Measurements from ENCODE around the gene NPPA. TPM values are rescaled to one million over a fixed set of nuclear protein-coding genes. Genes with fewer than 3 reads are reported as not detected.

The NPPA gene
- total RNA-seq, 2 experiments from 2014 or later, result not detected

DNA sequence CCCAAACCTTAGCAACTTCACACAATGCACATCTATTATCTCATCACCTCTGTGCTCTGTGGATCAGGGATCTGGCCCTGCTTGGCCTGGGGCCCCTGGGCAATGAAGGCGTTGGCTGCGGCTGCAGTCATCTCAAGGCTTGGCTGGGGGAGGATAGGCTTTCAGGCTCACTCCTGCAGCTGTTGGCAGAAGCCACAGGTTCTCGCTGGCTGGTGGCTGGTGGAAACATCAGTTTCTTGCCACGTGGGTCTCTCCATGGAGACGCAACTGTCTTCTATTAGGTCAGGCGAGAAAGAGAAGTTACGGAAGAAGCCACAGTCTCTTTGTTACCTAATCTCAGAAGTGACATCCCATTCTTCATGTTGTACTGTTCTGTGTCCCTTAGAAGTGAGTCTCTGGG lies 3.6 kb upstream of the NPPA start:
- Mint-ChIP-seq H3K4me1 (no peaks in the 10 kb centered on the region), H3K4me3 (no peak overlapping the region), H3K36me3 (ENCODE audit: low read depth) (no peaks in the 10 kb centered on the region), H3K9me3 (no peaks in the 10 kb centered on the region), H3K27me3 (peaks cover 16% of the 10 kb centered on the region), H3K27ac (no peak overlapping the region)
- POLR2A ChIA-PET, result interaction anchor here (1.0 kb wide), 1 partner anchor 57 kb away, joined by 3 read pairs; no protein-coding TSS in a partner anchor
- no peak for DNase-seq
- CTCF ChIA-PET, result no interaction called here

DNA sequence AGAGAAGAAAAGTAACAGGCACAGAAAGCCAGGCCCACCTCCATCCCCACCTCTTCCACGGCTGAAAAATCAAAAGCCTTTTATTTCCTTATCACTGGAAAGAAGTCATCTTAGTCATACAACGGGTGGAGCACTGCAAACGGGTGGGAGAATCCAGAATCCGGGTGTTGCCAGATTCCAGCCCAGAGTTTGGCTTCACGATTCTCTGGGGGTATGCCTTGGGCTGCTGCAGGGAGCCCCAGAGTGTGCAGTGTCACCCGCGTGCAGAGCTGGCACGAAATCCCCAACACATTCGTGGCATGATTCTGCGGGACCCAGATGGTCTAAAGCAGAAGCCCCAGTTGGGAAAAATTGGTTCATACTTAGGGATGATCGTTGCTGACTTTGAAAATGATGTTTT lies 2.6 kb upstream of the NPPA start:
- H3K4me1 Mint-ChIP-seq, result no peaks in the 10 kb centered on the region
- no peaks in the 10 kb centered on the region for H3K9me3 Mint-ChIP-seq
- ChIA-PET CTCF (no interaction called here), POLR2A (no interaction called here)
- H3K36me3 Mint-ChIP-seq (ENCODE audit: low read depth), result peaks cover 5% of the 10 kb centered on the region
- no peak overlapping the region for H3K27ac Mint-ChIP-seq
- H3K4me3 Mint-ChIP-seq, result no peak overlapping the region
- DNase-seq, result no peak
- H3K27me3 Mint-ChIP-seq, result peaks cover 16% of the 10 kb centered on the region

DNA sequence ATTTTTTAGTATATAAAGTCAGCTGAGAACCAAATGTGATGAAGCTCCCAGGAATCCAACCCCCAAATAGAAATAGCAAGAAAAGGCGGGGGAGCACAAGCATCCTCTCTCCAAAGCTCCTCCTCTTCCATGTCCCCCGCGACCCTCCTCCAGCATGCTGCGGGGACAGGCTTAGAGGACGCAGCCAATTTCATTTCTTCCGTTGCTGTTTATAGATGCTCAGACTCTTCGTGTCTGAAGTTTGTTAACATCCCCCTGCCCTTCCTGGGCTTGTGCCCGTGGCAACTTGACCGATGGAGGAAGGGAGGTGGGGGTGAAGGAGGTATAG lies 754 bp upstream of the NPPA start:
- no peak overlapping the region for H3K4me3 Mint-ChIP-seq
- DNase-seq, result no peak
- CTCF ChIA-PET, result no interaction called here
- peaks cover 9% of the 10 kb centered on the region for H3K27me3 Mint-ChIP-seq
- POLR2A ChIA-PET, result interaction anchor here (1.0 kb wide), 1 partner anchor 60 kb away, joined by 3 read pairs; no protein-coding TSS in a partner anchor
- no peak overlapping the region for H3K27ac Mint-ChIP-seq
- H3K36me3 Mint-ChIP-seq (ENCODE audit: low read depth), result peaks cover 13% of the 10 kb centered on the region
- H3K9me3 Mint-ChIP-seq, result no peaks in the 10 kb centered on the region
- H3K4me1 Mint-ChIP-seq, result no peaks in the 10 kb centered on the region

DNA sequence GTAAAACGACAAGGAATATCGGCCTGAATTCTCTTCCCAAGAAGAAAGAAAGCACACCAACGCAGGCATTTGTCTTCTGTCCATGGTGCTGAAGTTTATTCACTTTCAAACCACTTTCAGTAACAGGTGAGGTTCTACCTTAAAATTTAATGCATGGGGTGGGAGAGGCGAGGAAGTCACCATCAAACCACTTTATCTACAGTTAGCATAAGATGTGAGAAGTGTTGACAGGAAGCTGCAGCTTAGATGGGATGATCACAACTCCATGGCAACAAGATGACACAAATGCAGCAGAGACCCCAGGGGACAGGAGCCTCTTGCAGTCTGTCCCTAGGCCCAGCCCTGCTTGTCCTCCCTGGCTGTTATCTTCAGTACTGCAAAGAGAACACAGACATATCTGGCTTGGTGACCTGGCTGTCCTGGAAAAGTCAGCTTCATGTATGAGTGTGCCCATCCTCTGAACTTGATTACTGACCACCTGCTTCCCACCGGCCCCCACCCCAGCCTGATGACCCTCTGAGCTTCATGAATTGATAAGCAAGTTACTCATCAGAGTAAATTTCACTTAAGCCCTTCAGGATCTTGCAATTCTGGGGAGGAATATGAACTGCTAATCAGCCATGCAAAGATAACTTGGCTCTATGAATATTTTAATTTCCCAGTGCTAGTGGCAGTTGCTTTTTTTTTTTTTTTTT lies 1.8 kb downstream of the NPPA start:
- no peak for DNase-seq
- CTCF ChIA-PET, result interaction anchor here (0.7 to 2.3 kb wide), 3 partner anchors 8 to 55 kb away, joined by 3 to 8 read pairs (median 3); no protein-coding TSS in a partner anchor
- no peaks in the 10 kb centered on the region for H3K9me3 Mint-ChIP-seq
- no peaks in the 10 kb centered on the region for H3K4me1 Mint-ChIP-seq
- H3K27me3 Mint-ChIP-seq, result no peaks in the 10 kb centered on the region
- POLR2A ChIA-PET, result interaction anchor here (1.5 to 11.3 kb wide), 2 partner anchors 17 to 63 kb away, joined by 3 to 137 read pairs; no protein-coding TSS in a partner anchor
- no peak overlapping the region for H3K27ac Mint-ChIP-seq
- H3K36me3 Mint-ChIP-seq (ENCODE audit: low read depth), result peaks cover 22% of the 10 kb centered on the region
- no peak overlapping the region for H3K4me3 Mint-ChIP-seq

DNA sequence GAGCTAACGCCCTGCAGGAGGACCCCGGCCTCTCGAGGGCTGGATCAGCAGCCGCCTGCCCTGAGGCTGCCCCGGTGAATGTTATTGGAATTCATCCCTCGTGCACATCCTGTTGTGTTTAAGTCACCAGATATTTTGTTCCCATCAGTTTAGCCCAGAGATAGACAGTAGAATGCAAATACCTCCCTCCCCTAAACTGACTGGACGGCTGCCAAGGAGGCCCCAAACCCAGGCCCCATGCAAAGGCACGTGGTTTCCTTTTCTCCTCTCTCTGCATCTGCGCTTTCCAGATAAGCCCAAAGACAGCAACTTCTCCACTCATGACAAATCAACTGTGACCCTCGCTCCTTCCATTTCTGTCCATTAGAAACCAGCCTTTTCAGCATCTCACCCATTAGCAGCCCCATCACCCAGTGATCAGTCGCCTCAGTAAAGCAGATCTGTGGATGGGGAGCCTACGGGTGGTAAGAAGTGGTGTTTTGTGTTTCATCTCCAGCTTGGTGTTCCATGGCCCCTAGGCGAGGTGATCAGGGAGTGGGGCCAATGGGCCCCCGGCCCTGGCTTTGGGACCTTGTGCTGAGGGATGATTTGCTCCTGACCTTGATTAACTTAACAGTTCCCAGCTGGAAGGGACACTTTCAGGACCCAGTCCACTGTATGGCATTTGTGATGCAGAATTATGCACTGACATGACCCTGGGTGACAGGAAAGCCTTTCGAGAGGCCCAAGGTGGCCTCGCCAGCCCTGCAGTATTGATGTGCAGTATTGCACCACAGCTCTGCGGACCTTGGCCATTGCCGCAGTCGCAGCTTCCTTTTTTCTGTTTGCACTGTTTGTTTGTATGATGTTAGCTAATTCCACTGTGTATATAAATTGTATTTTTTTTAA lies 5.2 kb downstream of the NPPA start:
- no peak for DNase-seq
- Mint-ChIP-seq H3K4me1 (peaks cover 1% of the 10 kb centered on the region), H3K4me3 (no peak overlapping the region), H3K27ac (no peak overlapping the region), H3K9me3 (no peaks in the 10 kb centered on the region), H3K27me3 (no peaks in the 10 kb centered on the region), H3K36me3 (ENCODE audit: low read depth) (peaks cover 45% of the 10 kb centered on the region)
- ChIA-PET CTCF (no interaction called here), POLR2A (interaction anchor here (11.3 kb wide), 1 partner anchor 67 kb away, joined by 137 read pairs; no protein-coding TSS in a partner anchor)

DNA sequence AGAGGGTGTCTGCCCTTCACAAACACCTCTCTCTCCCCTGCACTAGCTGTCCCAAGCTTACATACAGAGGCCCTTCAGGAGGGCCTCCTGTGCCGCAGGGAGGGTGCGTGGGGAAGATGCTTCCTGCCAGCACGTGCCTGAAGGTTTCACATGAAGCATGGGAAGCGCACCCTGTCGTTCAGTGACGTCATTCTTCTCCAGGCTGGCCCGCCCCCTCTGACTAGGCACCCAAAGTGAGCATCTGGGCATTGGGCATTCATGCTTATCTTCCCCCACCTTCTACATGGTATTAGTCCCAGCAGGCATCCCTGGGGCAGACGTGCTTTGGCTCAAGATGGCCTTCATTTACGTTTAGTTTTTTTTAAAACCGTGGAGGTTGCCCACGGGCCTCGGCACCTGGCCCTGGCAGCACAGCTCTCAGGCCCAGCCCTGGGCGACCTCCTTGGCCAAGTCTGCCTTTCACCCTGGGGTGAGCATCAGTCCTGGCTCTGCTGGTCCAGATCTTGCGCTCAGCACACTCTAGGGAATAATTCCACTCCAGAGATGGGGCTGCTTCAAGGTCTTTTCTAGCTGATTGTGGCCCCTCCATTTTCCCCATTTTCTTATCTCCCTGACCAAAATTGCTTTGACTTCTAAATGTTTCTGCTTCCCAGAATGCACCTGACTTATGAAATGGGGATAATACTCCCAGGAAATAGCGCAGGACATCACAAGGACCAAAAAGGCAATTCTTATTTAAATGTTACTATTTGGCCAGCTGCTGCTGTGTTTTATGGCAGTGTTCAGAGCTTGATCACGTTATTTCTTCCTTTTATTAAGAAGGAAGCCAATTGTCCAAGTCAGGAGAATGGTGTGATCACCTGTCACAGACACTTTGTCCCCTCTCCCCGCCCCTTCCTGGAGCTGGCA lies 6.1 kb downstream of the NPPA start:
- H3K9me3 Mint-ChIP-seq, result no peaks in the 10 kb centered on the region
- DNase-seq, result no peak
- H3K27me3 Mint-ChIP-seq, result no peaks in the 10 kb centered on the region
- H3K27ac Mint-ChIP-seq, result no peak overlapping the region
- ChIA-PET CTCF (interaction anchor here (1.0 to 3.9 kb wide), 2 partner anchors 38 to 52 kb away, joined by 3 to 20 read pairs; no protein-coding TSS in a partner anchor), POLR2A (interaction anchor here (11.3 kb wide), 1 partner anchor 68 kb away, joined by 137 read pairs; no protein-coding TSS in a partner anchor)
- H3K4me3 Mint-ChIP-seq, result no peak overlapping the region
- H3K36me3 Mint-ChIP-seq (ENCODE audit: low read depth), result peaks cover 47% of the 10 kb centered on the region
- peaks cover 1% of the 10 kb centered on the region for H3K4me1 Mint-ChIP-seq

DNA sequence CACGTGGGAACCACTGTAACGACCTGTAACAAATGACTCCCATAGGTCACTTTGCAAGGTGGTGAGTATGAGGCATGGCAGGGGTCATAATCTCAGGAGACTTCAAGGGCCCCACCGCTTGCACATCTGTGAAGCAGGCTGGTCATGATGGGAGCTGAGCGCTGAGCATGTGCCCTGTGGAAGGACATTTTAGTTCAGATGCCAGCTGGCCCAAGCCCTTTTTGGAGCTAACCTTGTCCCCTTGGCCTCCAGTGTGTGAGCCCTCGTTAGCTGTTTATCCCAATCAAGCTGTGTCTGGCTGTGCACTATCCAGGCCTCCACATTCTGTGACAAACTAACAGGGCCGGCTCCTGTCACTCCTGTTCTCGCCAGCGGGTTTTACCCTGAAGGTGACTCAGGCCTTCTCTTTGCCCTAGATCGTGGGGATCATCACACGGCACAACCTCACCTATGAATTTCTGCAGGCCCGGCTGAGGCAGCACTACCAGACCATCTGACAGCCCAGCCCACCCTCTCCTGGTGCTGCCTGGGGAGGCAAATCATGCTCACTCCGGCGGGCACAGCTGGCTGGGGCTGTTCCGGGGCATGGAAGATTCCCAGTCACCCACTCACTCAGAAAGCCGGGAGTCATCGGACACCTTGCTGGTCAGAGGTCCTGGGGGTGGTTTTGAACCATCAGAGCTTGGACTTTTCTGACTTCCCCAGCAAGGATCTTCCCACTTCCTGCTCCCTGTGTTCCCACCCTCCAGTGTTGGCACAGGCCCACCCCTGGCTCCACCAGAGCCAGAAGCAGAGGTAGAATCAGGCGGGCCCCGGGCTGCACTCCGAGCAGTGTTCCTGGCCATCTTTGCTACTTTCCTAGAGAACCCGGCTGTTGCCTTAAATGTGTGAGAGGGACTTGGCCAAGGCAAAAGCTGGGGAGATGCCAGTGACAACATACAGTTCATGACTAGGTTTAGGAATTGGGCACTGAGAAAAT lies 7.6 kb downstream of the NPPA start:
- no peak for DNase-seq
- H3K4me1 Mint-ChIP-seq, result peaks cover 1% of the 10 kb centered on the region
- no peaks in the 10 kb centered on the region for H3K27me3 Mint-ChIP-seq
- H3K36me3 Mint-ChIP-seq (ENCODE audit: low read depth), result peaks cover 51% of the 10 kb centered on the region
- no peak overlapping the region for H3K27ac Mint-ChIP-seq
- H3K4me3 Mint-ChIP-seq, result no peak overlapping the region
- H3K9me3 Mint-ChIP-seq, result no peaks in the 10 kb centered on the region
- ChIA-PET POLR2A (interaction anchor here (11.3 kb wide), 1 partner anchor 69 kb away, joined by 137 read pairs; no protein-coding TSS in a partner anchor), CTCF (interaction anchor here (1.1 to 3.9 kb wide), 3 partner anchors 12 to 68 kb away, joined by 3 to 20 read pairs (median 4); no protein-coding TSS in a partner anchor)

DNA sequence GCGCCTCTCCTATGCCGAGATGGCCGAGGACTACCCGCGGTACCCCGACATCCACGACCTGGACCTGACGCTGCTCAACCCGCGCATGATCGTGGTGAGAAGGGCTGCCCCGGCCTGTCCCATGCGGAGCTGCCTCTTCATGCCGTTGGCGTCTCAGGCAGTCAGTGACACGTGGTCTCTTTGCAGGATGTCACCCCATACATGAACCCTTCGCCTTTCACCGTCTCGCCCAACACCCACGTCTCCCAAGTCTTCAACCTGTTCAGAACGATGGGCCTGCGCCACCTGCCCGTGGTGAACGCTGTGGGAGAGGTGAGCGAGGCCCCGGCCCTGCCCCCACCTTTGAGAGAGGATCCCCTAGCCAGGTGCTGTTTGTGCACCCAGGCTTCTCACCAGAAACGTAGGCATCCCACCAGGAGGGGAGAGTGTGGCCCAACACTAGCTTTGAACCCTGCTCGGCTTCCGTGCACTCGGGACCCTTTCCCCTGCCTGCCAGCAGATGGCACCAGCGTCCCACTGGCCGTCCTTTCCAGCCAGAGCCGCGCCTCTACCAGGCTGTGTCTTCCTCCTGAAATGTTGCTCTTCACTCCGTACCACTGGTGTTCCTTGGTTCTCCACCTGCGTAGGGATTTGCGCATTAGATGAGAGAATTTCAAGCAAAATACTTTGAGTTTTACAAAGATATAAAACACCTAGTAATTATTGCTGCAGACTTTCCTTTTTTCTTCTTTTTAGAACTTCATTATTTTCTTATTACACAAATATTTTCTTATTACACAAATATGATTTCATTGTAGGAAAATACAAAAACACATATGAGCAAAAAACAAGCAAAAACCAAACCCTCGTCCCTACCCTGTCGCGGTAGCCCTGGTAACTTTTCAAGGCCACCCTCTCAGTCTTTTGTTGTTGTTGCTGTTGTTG lies 9.0 kb downstream of the NPPA start:
- CTCF ChIA-PET, result interaction anchor here (0.6 to 3.9 kb wide), 8 partner anchors 8 to 69 kb away, joined by 3 to 20 read pairs (median 4); partner anchors contain the start of gene NPPA
- DNase-seq, result peak; percentile 79
- Mint-ChIP-seq H3K4me3 (no peak overlapping the region), H3K36me3 (ENCODE audit: low read depth) (peaks cover 52% of the 10 kb centered on the region), H3K9me3 (no peaks in the 10 kb centered on the region), H3K27me3 (no peaks in the 10 kb centered on the region), H3K4me1 (peaks cover 1% of the 10 kb centered on the region), H3K27ac (no peak overlapping the region)
- POLR2A ChIA-PET, result interaction anchor here (0.9 to 11.3 kb wide), 2 partner anchors 32 to 70 kb away, joined by 3 to 137 read pairs; no protein-coding TSS in a partner anchor

DNA sequence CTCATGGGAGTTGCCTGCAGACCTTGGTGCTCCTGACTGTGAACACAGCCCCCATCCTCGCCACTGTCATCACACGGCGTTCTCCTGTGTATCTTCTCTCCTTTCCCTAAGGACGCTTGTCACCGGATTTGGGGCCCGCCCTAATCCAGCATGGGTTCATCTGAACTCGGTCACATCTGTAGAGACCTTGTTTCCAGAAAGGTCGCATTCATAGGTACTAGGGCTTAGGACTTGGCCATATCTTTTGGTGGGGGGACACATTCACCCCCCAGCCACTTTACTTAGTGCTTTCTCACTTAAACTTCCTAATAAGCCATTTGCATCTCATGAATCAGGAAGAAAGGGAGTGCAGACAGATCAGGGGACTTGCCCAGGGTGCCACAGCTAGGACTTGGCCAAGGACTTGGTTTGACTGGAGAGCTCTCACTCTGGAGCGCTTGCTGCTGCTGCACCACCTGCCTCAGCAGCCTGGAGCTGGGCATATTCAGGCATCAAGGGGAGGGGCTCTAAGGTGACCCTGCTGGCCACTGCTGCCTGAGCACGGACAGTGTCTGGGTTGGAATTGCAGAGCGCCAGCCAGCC lies 9.7 kb downstream of the NPPA start:
- Mint-ChIP-seq H3K4me3 (no peak overlapping the region), H3K4me1 (peaks cover 1% of the 10 kb centered on the region), H3K36me3 (ENCODE audit: low read depth) (peaks cover 52% of the 10 kb centered on the region), H3K27ac (no peak overlapping the region), H3K9me3 (no peaks in the 10 kb centered on the region), H3K27me3 (no peaks in the 10 kb centered on the region)
- POLR2A ChIA-PET, result interaction anchor here (0.9 to 11.3 kb wide), 2 partner anchors 31 to 71 kb away, joined by 3 to 137 read pairs; no protein-coding TSS in a partner anchor
- CTCF ChIA-PET, result interaction anchor here (0.6 to 3.9 kb wide), 8 partner anchors 9 to 70 kb away, joined by 3 to 20 read pairs (median 3); partner anchors contain the start of gene NPPA
- no peak for DNase-seq

DNA sequence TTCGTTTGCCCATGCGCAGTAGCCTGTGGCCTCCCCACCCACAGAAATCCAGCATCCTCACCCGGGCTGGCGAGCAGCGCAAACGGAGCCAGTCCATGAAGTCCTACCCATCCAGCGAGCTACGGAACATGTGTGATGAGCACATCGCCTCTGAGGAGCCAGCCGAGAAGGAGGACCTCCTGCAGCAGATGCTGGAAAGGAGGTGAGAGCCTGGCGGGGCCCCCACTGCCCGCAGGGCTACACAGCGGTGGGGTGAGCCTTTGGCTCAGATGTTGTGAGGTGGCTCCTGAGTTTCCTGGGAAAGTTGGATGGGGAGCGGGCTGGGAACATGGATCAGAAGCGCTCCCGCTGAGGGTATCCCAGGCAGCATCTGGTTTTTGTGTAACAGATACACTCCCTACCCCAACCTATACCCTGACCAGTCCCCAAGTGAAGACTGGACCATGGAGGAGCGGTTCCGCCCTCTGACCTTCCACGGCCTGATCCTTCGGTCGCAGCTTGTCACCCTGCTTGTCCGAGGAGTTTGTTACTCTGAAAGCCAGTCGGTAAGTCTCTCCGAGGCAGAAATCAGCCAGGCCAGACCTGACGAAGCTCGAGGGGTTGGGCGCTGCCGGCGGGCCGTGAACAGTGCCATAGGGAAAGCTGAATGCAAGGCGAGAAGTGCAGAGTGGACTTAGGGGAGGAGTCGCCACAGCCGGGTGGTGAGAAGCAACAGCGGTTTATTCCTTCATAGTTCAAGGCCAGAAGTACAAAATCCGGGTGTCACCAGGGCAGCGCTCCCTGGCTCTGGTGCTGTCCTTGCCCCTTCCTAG lies 10.4 kb downstream of the NPPA start:
- DNase-seq, result no peak
- no peak overlapping the region for H3K4me3 Mint-ChIP-seq
- ChIA-PET CTCF (interaction anchor here (1.2 to 3.9 kb wide), 5 partner anchors 10 to 71 kb away, joined by 3 to 20 read pairs (median 8); partner anchors contain the start of gene NPPA), POLR2A (interaction anchor here (11.3 kb wide), 1 partner anchor 72 kb away, joined by 137 read pairs; no protein-coding TSS in a partner anchor)
- H3K36me3 Mint-ChIP-seq (ENCODE audit: low read depth), result peaks cover 51% of the 10 kb centered on the region
- H3K4me1 Mint-ChIP-seq, result peaks cover 1% of the 10 kb centered on the region
- H3K9me3 Mint-ChIP-seq, result no peaks in the 10 kb centered on the region
- no peaks in the 10 kb centered on the region for H3K27me3 Mint-ChIP-seq
- H3K27ac Mint-ChIP-seq, result no peak overlapping the region
